ENCODE data around the gene NAGLU.
"Not testable (repeated sequence)": the region's sequence is repeated elsewhere in the genome, so short reads cannot be mapped to it uniquely, and the experiment has no call there.

GRCh38 chr17:42555961-42556617, 20.0 kb downstream of the NAGLU start:
- not testable (repeated sequence) for TF ChIP-seq CTCF (IDR thresholded peaks at IDR 0.05); YY1 (IDR thresholded peaks at IDR 0.05; ENCODE audit: low read depth); SIN3A (IDR thresholded peaks at IDR 0.05; ENCODE audit: borderline replicate concordance, low read depth, low read length); USF2 (IDR thresholded peaks at IDR 0.05; ENCODE audit: borderline replicate concordance, low read depth, low read length); ELF1 (IDR thresholded peaks at IDR 0.05)
